Stimulated activated CD4-positive, alpha-beta T cell treated with anti-CD3 and anti-CD28 coated beads, Interleukin-4, amount 100 ng/mL, for 24 hours (primary cell): ENCODE results near the gene KCNJ16.

ENCODE experiments used
- DNase-seq: peaks from one replicate; pipeline ENCODE4 v3.0.0-alpha.2; 2020

The KCNJ16 gene

DNA sequence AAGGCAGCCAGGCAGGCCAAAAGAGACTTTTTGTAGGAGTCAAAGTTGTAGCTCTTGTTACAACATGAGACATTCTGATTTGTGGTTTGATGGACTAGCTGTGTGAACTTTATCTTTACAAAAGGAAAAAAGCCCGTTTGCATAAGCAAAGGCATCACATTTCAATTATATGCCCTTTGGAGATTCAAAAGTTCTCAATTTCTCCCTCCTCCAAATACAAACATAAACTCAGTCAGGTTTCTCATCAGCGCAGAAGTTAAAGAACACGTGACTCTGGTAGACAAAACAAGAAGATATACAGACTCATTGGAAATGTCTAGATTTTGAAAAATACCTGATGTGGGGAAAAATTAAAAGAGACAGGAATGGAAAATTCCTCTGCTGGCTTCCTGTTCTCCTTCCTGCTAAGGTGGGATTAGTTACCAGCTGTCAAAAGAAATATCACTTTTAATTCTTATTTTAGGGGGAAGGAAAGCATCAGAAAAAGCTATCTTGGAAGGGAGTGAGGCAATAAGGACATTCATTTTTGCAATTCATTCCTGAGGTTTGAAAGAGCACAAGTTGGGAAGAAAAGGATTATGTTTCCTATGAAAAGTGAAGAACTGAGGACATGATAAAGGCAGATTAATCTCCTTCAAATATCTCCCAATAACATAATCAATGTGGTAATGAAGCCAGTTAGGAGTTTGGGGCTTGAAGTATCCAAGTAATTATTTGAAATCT, 4.6 kb upstream of the KCNJ16 start:
- no peak for DNase-seq

DNA sequence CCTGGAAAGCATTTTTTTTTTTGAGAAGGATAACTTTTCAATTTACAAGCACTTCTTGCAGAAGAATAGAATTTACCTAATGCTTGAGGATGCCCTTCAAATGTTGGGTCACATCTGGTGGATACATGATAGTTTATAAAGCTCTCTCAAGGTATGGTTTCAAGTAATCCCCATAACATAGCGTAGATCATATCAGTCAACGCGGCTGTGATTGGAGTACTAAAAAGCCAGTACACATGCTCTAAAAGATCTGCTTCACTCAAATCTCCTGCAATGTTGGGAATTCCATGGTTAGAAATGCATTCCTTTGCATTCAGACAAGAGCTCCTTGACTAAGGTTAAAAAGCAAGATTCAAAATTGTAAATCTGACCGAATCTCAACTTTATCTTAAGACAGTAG, 3.9 kb upstream of the KCNJ16 start:
- DNase-seq, result no peak

DNA sequence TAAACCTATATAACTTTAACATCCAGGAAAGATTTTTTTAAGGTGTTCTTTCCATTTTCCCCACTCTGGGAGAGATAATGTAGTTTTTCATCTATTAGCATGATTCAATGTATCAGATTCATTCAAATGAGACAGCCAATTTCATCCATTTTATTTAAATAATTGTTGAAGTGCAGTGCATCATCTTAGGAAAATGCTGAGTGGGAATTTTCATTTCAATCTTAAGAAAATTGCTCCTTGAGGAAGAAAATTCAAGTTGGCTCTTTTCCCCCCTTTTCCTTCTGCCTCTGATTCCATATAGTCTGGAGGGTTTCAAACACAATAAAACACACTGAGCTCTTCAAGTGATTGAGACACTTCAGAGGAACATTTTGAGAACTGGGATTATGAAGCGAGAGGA, 3.4 kb upstream of the KCNJ16 start:
- DNase-seq, result no peak

DNA sequence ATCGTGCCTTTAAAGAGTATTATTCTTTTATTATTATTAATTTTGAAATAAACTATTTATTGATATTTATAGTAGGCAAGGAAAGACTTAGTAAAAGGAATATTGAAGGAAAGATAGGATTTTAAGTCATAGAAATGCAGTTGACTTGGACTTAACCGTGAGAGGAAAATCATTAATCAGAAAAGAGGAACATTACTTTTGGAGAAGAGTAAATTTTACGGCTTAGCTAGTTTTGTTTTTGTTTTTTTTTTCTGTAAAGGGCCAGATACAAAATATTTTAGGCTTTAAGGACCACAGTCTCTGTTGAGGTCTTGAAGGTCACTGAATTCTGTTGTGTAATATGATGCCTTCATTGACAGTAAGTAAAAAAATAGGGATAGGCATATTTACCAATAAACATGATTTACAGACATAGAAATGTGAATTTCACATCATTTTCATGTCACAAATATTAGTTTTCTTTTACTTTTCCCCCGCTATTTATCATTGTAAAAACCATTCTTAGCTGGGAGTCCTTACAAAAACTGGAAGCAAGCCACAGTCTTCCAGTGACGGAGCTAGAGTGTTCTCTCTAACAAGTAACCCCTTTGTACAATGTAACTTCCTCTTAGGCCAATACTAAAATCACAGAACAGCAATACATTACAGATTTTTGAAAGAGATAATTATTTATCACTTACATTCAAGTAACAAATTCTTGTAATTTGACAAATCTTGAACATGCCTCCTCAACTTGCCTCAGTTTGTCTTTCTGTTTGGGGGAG, 2.3 kb upstream of the KCNJ16 start:
- DNase-seq, result no peak

DNA sequence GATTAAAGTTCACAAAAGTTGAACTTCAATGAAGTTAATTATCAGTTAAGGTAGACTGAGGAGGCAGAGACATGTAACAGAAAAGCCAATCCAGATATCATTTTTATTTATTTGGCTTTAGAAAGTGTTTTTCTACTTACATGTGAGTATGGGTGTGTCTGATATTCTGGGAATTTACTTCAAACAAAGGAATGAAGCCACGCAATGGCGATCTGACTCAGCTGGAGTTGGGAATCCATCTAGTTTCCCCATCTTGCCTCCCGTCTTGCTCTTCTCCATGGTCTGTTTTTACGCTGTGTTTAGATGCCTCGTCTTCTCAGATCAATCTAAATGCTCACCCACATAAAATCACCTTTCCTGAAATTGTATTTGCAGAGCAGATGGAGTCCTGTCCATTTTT, 1.7 kb upstream of the KCNJ16 start:
- DNase-seq, result no peak

DNA sequence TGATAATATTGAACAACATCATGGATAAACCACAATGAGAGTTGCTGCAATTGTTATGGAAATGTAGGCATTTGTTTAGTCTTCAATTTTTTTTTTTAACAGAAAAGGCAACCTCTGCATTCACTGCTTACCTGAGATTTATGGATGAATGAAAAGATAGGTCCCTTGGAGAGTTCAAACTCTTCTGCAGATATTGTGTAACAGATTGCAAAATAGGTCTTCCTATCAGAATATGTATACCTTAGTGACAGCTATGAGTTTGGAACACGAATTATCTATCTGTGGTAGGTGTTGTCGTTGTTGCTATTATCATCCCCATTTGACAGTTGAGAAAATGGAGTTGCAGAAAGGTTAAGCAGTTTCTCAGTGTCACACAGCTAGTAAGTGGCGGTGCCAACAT, 1.2 kb upstream of the KCNJ16 start:
- no peak for DNase-seq

DNA sequence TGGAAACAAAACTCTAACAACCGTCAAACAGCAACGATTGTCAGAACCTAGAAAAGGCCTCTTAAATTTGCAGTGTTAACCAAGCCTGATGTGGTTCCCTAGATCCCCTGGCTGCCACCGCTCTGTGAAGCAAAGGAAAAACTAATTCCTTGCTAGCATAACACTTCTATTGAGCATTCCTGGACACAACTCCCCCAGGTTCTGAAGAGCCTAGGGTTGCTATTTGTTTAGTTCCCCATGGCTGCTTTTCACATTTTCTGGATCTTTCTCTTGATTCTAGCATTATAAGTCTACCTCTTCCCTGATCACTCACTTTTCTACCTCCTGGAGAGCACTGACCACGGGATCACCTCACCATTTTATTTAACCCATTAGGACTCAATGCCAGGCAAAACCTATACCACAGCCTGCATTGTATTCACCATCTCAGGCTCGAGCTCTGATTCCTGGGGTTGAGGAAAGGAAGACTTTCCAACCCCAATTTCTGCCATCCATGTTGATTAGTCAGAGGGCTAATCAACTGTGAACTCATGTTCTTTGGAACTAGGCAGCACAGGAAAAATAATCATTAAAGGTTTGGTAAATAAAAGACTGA, 692 bp upstream of the KCNJ16 start:
- DNase-seq, result no peak

DNA sequence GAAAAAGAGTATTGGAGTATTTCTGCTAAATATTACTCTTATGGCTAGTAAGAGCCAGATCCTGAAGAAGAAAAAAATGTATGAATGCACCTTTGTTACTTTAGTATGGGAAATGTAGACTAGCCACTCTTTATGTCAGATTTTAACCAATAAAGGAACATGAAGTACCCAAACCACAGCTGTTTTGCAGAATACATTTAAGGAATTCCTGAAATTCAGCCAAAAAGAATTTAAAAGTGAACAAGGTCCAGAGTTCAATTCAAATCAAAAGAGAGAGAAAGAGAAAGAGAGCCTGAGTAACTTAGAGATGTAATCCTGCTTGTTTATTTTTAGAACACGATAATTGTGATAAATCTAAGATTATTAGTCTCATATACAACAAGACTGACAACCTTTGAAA, 1.2 kb downstream of the KCNJ16 start:
- DNase-seq, result no peak

DNA sequence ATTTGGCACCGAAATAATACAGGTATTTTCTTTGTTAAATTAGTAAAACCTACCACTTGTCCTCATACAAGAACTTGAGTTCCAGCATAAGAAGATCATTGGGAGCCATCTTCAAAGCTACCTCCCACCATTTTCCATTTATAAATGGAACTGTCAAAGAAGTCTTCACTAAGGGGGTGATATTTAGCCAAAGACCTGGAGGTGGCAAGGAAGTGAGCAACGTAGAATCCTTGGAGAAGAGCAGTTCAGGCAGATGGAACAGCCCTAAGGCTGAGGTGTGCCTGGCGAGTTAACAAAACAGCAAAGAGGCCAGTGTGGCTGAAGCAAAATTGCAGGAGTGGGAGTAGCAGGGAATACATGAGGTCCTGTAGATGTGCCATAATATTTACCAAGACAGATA, 1.8 kb downstream of the KCNJ16 start:
- no peak for DNase-seq

DNA sequence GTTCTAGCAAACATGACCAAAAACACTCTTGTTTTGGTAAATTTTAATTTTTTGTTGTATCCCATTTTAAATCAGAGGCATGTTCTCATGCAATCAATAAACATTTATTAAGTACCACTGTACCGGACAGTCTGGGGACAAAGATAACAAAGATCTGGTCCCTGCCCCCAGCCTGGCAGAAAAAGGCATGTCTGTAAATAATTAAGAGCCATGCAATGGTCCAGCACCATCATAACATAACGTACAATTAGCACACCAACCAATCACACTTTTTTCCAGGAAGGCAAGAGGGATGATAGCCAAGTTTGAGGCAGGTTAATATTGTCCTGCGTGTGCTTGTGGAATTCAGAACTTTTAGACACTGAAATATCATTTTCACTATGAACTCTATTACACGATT, 3.5 kb downstream of the KCNJ16 start:
- no peak for DNase-seq

DNA sequence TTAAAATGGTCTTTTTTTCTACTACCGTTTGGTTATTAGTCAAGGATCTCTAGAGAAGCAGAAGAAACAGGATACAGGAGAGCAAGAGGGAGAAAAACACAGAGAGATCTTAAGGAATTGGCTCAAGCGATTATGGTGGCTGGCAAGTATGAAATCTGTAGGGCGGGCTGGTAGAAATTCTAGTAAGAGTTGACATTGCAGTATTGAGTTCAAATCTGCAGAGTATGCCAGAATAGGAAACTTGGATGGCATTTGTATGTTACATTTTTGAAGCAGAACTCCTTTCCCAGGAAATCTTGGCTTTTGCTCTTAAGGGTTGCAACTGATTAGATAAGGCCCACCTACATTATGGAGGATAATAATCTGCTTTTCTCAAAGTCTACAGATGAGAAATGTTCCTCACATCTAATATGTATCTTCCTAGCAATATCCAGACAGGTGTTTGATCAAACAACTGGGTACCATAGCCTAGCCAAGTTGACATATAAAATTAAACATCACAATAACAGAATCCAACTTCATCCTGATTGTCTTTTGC, 4.0 kb downstream of the KCNJ16 start:
- no peak for DNase-seq

DNA sequence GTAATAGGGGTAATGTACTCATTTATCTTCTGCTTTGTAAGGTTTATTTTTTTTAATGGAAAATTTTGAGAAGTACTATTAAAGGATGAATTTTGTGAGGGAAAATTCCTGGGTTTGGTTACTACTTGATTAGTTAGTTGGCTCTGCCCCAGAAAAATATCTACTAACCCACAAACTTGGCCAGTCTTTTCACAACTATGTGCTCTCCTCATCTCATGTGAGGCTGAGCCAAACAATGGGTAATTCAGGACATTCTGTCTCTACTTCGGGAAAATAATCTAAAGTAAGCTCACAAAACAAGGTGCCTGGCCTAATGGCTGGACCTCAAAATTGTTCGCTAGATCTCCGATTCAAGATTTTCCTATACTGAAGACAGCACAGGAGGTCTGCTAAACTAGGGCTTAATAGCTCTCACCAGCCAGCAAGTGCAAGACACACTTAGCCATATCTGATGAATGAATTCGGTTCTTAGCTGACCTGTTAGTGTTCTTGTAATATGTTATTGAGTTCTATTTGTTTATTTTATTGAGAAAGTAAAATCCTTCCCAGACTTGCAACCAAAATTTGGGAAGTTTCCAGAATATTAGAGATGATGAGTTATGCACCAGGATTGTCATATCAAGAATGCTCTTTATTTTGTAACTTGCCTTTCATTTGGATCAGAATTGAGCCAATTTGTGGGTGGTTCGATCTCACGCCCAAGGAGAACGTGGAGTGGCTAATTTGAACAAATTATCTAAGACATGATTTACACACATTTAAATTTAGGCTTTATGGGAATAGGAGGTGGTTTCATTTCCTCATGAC, 5.7 kb downstream of the KCNJ16 start:
- DNase-seq, result no peak

DNA sequence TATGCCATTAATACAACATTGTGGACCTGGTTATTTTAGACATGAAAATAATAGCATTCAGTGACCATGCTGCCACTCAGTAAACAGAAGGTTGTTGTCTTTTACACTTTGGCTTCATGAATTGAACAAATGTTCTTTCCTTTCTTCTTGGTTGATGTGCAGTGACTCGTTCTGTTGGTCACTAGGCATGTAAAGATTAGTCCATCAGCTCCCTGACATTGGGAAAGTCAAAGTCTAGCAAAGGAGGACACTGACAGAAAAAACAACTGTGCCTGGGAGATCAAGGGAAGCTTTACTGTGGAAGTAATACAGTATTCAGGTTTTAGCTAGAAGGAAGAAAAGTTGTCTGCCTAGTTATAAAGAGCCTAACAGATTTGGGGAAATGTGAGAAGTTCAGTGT, 6.9 kb downstream of the KCNJ16 start:
- no peak for DNase-seq

DNA sequence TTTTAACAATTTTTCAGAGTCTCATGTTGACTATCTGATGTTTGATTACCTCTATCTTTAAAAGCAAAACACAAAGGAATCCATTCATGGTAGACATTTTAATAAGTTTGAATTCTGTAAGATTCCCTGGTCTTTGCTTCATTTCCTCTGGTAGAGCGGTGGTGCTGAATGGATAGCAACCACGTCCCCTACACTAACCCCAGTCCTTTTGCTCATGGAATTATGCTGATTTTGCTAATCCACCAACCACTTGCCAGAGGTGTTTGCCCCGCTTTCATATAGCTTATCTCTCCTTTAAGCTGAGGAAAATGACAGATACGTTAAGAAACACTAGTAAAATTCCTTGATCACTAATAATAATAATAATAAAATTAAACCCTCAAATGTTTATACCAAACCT, 9.5 kb downstream of the KCNJ16 start:
- DNase-seq, result no peak

DNA sequence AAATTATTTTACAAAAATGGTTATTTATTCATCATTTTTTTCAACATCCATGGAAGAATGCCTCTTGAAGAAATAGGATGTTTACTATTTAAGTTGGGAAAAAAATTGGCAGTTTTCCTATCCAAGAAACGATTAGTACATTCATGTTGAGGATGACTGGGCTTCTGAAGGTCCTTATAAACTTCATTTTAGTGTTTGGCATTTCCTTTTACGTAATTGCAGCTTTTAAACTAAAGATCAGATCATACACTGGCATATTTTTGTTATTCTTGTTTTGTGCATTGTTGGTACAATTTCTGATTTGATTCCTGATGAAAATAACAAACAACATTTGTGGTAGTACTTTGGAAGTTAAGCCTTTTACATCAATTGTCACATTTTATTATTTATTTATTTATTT, 11.5 kb downstream of the KCNJ16 start:
- no peak for DNase-seq

DNA sequence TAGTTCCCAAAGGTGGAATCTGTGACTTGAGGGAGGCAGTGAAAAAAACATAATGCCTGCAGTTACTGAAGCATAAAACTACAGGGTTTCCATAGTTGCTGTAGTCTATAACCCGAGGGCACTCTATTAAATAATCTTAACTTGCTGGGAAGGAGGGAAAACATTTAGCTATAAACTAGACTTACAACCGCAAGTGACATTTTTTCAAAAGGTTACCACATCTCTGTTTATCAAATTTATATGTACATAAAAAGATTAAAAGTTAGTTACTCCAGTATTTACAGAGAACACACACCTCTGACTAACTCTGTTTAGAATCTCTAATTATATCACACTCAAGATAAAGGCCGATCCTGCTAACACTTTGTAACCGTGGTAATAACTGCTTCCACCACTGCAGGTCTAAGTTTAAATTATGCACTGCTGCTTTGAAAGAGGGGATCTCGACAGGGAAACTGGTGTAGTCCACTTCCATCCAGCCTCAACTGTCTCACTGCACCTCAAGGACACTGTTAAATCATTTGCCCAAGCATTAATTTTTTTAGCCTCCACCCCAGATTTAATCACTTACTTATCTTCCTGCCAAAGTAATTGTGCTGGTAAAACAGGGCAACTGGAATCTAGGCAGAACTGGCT, 14.6 kb downstream of the KCNJ16 start:
- no peak for DNase-seq

DNA sequence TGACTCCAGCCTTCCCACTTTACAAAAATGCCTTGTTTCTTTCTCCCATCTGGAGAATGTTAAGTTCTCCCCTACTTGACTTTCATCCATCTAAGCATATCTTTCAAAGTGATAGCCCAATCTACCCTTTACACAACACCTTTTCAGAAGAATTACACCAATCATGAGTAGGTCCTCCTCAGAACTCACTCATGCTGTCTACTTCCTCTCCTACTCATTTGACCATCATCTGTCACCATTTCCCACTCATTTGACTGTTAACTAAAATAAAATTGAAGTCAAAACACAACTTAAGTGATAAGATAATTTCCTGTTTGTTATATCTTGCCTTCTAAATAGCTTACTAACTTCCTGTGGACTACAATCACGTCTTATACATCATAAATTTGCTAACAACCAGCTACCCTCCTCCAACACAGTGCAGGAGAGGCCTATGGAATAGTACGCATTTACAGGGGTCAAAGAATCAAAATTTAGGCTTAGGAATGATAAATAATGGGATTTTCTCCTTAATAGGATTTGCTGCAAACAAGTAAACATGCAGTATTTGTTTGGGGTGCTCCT, 16.1 kb downstream of the KCNJ16 start:
- no peak for DNase-seq

DNA sequence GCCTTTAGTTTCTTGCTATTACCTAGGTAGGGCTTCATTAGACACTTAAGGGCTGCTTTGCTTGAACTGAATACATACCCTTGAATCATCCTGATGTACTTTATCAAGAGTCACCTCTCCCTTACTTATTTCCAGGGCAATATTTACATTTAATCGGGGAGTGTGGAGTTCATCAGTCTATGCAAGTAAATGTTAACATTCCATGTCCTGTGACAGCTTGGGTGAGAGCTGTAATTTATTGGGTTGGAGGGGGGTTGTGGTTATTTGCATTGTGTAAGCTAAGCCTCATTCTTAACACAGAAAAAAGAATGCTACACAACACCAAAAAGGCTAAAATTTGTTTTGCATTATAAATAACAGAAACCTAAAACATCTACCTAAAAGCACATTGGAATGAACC, 16.7 kb downstream of the KCNJ16 start:
- no peak for DNase-seq

DNA sequence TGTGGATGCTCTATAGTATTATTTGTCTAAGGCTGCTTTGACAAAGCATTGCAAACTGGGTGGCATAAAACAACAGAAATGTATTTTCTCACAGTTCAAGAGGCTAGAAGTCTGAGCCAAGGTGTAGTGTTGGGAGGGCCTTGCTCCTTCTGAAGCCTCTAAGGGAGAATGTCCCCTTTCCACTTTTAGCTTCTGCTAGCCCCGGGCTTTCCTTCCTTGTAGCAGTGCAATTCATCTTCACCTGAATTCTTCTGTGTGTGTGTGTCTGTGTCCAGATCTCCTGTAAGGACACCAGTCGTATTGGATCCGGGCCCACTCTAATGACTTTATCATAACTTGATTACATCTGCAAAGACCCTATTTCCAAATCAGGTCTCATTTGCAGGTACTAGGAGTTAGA, 18.1 kb downstream of the KCNJ16 start:
- DNase-seq, result no peak

DNA sequence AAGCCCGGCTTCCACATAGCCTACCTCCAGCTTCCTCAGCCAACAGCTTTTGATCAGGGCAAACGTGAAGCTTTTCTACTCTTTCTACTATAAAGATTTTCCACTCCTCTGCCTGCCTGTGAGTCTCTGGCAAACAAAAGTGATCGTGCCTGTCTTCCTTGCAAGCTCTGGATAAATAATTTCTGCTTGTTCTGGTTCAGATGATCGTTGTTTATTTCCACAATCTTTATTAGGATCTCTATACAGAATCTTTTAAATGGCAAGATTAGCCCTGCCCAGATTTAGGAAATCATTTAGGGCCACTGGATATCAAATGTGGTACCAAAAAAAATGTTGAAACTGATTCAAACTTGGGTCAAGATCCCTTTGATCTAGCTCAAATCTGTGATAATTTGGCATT, 20.4 kb downstream of the KCNJ16 start:
- DNase-seq, result no peak

DNA sequence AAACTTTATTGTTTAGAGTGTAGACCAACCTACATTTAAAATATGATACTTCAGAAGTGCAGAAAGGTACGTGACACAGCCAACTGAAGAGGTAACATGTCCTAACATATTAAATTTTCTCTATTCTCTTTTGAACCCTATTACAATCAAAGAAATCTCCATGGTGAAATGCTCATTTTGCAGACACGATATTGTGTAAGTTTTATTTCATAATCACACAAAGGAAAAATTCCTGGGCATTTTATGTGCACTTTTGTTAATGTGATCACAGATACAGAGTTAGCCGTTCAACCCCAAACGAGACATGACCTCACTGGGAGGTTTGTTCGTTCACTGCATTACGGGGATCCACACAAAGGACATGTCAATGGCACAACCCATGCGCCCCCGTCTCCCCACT, 21.8 kb downstream of the KCNJ16 start:
- no peak for DNase-seq

DNA sequence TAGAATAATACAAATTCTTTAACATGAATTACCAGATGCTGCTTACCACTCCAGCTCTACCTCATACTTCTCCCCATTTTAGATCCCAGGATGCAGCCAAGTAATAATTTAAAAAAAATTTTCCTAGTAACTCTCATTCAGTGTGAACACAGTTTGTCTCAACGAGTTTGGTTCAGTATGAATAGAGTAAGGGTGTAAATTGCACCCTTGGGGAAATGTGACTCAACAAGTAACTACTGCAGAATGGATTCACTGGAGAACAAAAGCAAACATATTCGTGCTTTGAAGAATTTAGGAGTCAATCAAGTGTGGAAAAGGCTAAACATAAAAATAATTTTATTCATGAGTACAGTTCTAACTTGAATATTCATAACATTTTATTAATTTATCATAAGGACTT, 23.0 kb downstream of the KCNJ16 start:
- DNase-seq, result no peak
